ENCODE results near the gene PTAFR.

GRCh38 chr1:28147264-28148094 is 29.0 kb downstream of the PTAFR start:
- TF ChIP-seq EZH2 (optimal IDR thresholded peaks at IDR 0.05; ENCODE audit: low read depth, low read length) (no peak), CTCF (IDR thresholded peaks at IDR 0.05; ENCODE audit: low read length) (no peak)
